ENCODE data around the gene CFLAR.

Gene CFLAR

DNA sequence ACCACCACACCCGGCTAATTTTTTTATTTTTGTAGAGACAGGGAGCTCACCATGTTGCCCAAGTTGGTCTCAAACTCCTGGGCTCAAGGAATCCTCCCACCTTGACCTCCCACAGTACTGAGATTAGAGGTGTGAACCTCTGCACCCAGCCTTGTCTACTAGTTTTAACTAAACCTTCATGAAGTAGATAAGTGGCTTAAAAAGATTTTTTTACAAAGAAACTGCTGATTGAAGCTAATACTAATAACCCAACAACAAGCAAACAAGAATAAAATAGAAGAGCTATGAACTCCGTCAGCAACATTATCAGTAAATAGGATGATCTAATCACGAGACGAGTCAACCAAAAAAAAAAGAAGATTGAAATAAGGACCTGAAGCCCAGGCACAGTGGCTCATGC is 25.4 kb upstream of the CFLAR start:
- TF ChIP-seq, protein P1, sequence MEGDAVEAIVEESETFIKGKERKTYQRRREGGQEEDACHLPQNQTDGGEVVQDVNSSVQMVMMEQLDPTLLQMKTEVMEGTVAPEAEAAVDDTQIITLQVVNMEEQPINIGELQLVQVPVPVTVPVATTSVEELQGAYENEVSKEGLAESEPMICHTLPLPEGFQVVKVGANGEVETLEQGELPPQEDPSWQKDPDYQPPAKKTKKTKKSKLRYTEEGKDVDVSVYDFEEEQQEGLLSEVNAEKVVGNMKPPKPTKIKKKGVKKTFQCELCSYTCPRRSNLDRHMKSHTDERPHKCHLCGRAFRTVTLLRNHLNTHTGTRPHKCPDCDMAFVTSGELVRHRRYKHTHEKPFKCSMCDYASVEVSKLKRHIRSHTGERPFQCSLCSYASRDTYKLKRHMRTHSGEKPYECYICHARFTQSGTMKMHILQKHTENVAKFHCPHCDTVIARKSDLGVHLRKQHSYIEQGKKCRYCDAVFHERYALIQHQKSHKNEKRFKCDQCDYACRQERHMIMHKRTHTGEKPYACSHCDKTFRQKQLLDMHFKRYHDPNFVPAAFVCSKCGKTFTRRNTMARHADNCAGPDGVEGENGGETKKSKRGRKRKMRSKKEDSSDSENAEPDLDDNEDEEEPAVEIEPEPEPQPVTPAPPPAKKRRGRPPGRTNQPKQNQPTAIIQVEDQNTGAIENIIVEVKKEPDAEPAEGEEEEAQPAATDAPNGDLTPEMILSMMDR (IDR thresholded peaks at IDR 0.05): no peak

DNA sequence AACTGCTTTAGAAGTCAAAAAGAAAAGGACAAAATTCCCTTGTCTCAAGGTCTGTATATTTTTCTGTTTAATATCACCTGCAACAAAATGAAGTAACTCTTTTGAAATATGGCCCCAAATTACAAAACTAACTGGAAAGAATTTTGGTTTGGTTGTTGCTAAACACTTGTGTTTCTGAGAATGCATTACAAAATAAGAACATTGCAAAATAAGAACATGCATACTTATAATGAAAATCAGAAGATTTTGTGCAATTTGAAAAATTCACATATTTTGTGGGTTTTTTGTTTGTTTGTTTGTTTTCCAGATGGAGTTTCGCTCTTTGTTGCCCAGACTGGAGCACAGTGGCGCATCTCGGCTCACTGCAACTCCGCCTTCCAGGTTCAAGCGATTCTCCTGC is 22.4 kb upstream of the CFLAR start:
- TF ChIP-seq, protein P1 (IDR thresholded peaks at IDR 0.05): no peak

DNA sequence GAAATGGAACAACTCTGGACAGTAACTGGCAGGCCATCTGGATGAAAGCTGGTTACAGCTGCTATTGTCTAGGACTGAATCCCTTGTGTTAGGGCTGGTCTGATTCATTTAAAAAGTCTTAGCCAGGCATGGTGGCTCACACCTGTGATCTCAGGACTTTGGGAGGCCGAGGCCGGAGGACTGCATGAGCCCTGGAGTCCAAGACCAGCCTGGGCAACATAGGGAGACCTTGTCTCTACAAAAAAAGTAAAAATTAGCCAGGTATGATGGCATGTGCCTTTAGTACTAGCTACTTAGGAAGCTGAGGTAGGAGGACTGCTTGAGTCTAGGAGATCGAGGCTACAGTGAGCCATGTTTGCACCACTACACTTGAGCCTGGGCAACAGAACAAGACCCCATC is 15.5 kb upstream of the CFLAR start:
- TF ChIP-seq, protein P1 (IDR thresholded peaks at IDR 0.05): no peak

DNA sequence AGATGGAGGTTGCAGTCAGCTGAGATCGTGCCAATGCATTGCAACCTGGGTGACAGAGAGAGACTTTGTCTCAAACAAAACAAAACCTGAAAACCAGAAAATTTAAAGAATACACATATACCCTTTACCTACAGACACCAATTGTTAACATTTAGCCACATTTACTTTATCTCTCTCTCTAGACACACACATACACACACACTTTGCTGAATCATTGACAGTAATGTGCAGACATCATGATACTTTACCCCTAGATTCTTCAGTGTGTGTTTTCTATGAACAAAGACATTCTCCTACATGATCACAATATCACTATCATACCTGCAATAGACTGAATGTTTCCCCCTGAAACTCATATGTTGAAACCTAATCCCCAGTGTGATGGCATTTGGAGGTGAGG is 10.2 kb upstream of the CFLAR start:
- TF ChIP-seq, protein P1 (IDR thresholded peaks at IDR 0.05): no peak

DNA sequence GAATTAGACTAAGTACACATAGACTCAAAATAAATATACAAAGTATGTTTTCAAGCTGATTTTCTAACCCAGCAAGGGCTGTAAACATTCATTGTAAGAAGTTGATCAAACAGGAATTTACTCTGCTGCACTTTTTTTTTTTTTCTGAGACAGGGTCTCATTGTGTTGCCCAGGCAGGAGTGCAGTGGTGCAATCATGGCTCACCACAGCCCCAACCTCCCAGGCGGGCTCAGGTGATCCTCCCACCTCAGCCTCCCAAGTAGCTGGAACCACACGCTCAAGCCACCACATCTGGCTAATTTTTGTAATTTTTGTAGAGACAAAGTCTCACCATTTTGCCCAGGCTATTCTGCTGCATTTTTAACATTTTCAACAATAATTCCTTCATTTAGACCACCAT is 8.3 kb upstream of the CFLAR start:
- TF ChIP-seq, protein P1 (IDR thresholded peaks at IDR 0.05): no peak

DNA sequence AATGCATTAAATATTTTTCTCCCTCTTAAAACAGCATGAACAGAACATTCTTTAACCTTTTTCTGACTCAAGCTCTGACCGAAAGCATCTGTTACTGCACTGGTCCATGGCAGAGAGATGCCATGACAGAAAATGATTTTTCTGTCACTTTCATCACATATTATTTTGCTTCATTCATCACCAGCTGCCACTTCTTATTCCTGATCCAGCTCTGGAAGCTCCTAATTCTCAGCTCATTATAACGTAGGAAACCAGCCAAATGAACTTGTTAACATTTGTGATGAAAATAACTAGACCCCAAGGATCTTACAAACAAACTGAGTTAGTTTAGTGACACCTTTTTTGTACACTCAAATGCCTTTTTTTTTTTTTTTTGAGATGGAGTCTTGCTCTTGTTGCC is 7.6 kb upstream of the CFLAR start:
- TF ChIP-seq, protein P1 (IDR thresholded peaks at IDR 0.05): no peak

DNA sequence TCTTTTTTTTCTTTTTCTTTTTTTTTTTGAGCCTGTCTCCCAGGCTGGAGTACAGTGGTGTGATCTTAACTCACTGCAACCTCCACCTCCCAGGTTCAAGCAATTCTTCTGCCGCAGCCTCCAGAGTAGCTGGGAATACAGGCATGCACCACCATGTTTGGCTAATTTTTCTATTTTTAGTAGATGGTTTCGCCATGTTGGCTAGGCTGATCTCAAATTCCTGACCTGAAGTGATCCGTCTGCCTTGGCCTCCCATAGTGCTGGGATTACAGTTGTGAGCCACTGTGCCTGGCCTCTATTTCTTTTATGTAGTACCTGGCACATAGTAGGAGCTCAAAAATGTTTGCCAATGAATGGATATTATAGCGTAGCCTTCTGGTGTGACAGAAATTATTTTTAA is 6.8 kb upstream of the CFLAR start:
- TF ChIP-seq, protein P1 (IDR thresholded peaks at IDR 0.05): no peak

DNA sequence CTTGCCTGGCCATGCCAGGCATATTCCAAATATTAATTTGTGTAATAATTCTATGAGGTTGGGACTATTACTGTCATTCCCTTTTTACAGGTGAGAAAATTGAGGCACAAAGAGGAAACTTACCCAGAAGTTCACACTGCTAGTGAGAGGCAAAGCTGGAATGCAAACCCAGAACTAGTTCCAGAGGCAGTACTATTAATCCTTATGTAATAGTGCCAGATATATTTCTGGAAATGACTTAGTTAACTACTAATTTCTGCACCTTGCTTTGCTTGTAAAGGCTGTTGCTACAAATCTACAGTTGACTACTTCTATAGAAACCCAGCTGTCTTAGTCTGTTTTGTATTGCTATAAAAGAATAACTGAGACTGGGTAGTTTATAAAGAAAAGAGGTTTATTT is 5.3 kb upstream of the CFLAR start:
- TF ChIP-seq, protein P1 (IDR thresholded peaks at IDR 0.05): no peak

All from LNCAP (cell line).